ENCODE data around the gene PTGDS.

PTGDS gene

GRCh38 chr9:136946228-136947027 lies 30.9 kb upstream of the PTGDS start:
- DNase-seq, result no peak

DNA sequence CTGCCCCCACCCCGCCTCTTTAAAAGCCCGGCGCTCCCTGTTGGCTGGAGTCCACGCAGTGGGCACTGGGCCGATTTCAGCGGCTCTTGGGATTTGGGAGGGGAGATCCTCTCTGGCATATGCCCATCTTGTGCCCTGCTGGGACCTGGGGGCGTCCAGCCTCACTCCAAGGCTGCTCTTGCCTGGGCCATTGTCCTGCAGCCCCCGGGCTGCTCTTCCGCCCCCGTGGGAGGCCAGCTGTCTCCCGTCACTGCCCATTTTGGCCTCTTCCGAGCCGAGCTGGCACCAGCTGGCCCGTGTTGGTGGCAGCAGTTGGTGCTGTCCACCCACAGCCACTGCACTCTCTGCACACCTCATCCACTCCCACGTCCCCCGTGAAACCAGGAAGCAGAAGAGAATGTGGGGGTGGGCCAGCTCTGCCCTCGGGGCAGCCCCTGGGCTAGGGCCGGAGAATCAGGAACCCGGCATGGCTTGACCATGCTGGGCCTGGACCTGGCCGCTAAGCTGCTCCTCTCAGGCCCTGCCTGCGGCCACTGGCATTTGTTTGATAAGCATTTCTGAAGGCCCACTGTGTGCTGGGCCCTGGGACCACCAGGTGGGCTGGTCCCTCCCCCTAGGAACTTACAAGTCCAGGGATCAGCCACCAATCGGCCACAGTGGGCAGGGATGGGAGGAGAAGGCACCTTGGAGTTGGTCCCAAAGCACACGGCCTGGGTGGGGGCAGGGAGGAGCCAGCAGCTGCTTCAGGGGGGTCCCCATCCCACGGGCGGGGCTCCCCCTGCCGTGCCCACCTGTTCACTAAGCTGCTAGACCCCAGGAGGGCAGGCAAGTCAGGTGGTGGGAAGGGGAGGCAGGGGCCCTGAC lies 30.0 kb upstream of the PTGDS start:
- DNase-seq, result no peak

DNA sequence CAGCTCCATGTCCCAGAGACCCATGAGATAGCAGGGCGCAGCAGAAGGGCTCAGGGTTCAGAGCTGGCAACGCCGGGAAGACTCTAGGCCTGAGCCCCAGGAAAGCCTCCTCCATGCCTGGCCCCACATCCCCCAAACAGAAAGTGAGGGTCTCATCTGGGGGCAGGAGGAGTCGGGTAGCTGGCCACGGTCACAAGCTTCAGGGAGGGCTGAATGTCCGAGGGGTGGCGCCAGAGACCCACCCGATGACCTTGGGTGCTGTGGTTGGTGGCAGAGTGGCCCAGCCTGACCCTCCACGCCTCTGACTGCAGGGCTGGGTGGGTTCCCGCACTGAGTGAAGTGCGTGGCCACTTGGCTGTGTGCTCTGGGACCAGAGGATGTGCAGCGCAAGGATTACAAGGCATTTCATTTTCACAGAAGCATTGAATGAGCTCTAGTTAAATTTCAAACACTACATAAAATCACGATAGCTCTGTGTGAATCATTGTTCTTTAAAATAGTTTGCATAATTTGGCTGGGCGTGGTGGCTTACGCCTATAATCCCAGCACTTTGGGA lies 29.3 kb upstream of the PTGDS start:
- DNase-seq, result no peak

DNA sequence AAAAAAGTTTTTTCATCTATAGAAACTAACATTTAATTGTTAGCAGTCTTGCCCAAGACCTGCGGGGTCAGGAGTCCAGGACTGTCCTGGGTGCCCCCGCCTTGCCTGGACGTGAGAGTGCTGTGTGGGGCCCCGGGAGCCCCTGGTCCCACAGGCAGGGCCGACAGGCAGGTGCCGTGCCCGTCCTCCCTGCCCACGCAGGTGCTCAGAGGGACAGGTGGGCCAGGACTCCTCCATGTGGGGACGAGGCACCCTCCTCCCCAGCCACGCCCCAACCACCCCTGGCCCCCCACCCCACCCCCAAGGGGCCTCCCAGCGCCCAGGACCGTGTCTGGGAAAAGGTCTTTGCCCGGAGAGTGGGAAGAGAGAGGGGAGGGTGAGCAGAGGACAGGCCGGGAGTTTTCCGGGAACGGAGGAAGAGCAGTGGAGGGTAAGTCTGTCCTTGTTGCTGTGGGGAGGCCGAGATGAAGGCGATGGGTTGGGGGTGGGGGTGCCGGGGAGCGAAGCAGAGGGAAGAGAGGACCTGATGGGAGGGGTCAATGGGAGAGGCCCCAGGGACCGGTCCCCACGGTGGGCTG lies 28.0 kb upstream of the PTGDS start:
- DNase-seq, result no peak

- peak; percentile 89 to 94 (median 92) for DNase-seq
These were observed 27.3 kb upstream of the PTGDS start for GRCh38 chr9:136949817-136950655.

DNA sequence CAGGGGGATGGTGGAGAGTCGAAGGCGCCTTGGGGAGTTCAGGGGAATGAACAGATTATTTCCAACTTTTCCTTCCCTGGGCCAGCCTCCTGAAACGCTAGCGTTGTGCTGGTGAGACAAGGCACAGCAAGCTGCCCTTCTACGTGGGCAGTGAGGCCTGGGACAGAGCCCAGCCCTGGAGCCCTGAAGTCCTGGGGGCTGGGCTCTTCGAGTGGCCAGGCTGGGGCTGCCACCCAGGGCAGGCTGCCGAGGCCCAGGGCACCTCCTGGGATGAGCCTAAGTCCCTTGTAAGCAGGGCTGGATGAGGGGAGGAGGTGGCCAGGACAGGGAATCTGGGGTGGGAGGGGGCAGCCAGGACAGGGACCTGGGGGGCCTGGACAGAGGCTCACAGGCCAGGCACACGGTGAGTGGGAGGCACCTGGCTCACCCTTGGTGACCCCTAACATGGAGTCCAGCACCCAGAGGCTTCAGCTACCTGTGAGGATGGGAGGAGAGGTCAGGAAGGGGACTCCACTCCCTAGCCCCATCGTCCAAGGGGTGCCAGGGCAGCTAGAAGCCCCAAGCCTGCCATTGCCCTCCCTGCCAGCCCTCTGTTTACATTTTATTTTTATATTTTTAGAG lies 26.5 kb upstream of the PTGDS start:
- no peak for DNase-seq

DNA sequence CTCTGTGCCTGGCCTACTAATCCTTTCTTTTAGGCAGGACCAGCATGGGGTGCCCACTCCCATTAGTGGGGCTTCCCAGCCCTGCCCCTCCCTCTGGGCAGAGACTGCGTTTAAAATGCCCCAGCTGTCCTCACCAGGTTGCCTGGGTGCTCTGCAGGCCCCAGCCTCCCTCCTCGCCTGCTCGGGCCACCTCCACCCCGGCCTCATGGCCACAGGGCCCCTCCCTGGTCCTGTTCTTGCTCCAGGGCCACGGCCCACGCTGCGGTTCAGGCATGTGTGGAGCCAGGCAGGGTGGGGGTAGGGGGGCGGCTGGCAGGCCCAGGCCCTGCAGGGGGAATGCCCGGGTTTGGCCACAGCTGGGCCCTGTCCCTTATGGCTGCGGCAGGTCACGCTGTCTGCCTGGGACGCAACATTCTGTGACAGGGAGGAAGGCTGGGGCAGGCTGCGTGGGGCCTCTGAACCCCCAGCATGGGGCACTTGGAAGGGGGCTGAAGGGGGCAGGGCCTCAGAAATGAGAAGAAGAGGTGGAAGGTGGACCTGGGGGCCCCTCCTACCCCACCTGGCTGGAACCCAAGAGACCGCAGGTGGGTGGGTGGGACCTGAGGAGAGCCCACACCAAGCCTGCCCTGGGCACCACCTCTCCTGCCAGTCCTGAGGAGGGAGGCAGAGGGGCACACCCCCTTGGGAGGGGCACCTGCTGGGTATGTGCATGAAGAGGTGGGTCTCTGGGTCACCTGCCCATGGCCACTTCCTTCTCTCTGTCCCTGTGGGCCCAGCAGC lies 25.6 kb upstream of the PTGDS start, which contains the start of gene LCN12:
LCN12 (plus strand) TSS at position 733 of the 780 bp plus-strand sequence. CDS start 55 bp downstream, outside the sequence.
- no peak for DNase-seq

DNA sequence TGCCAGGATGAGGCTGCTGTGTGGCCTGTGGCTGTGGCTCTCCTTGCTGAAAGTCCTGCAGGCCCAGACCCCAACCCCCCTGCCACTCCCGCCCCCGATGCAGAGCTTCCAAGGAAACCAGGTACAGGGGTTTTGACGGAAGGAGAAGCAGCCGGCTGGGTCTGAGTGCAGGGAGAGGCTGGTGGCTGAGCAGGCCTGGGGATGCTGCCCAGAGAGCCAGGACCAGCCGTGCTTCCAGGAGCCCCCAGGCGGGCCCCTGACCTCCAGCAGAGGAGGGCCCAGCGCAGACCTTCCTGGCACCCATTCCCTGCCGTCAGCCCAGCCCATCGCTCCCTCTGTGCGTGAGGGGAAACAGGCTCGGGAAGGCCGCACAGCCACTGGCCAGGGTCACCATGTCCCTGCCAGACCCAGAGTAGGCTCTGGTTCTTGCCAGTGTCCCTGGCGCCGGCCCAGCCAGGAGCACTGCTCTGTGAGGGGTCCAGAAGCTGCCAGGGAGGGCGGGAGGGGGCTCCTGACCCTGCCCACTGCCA lies 24.9 kb upstream of the PTGDS start:
- DNase-seq, result no peak

GRCh38 chr9:136952876-136953770 lies 24.2 kb upstream of the PTGDS start:
- no peak for DNase-seq

DNA sequence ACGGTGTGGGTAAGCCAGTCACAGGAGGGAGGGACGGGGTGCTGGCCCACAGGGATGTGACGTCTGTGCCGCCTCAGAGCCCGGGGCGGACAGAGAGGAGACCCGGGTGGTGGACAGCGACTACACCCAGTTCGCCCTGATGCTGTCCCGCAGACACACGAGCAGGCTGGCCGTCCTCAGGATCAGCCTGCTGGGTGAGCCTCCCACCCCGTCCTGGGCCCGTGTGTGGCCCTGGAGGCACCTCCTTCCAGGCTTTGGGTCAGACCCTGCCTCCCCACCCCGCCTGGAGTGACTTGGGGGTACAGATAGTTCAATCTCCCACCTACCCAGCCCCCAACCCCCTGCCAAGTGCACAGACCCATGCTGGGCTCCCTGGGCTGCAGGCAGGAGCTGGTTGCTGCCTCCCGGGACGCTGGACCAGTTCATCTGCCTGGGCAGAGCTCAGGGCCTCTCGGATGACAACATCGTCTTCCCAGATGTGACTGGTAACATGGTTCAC lies 23.5 kb upstream of the PTGDS start:
- no peak for DNase-seq

DNA sequence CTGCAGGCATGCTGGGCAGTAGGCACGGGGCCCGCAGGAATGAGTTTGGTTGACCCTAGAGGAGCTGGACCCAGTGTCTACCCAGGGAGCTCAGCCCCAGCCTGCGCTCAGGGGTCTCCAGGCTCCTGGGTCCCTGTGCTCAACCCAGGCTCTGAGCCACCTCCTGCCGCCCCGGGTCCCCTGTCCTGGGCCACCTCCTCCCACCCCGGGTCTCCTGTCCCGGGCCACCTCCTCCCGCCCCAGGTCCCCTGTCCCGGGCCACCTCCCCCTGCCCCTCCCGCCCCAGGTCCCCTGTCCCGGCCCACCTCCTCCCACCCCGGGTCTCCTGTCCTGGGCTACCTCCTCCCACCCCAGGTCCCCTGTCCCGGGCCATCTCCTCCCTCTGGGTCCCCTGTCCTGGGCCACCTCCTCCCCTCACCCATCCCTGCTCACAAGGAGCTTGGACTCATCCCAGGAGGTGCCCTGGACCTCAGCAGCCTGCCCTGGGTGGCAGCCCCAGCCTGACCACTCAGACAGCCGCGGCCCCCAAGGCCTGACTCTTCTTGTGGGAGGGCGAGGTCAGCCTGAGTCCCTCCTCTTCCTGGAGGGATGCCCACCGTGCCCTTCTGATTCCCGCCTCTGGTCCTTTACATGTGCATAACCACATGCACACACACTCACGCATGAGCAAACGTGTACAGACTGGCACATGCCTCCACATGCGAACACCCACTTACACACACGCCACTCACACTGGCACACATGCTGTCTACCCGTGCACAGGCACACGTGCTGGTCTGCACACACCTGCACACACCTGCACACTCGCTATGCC lies 22.8 kb upstream of the PTGDS start:
- no peak for DNase-seq

DNA sequence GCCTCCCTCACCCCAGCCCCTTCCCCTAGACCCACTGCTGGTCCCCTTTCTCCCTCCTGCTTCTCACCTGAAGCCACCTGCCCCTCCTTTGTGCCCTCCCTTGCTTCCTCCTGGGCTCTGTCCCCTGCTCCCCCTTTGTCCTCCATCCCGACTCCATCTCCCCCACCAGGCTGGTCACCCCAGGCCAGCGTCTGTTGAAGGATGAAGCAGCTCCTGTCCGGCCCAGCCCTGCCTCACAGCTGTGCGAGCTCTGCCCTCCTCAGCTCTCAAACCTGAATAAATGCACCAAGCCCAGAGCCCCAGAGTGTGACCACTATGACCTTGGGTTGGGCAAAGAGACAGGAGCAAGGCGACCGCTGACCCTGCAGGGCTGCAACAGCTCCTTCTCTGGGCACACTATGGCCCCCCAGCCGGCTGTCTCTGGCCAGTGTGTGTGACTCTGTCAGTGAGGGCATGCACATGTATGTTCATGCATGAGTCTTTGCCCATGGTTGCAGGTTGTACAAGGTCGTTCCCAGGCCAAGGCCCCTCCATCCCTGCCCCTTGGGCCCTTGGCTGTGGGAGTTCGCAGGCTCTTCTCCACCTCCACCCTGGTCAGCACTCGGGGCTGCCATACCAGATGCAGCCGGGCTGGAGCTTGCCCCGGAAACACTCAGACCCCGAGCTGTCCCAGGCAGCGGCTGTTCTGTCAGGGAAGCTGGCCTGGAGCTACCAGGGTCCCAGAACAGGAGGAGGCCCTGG lies 21.9 kb upstream of the PTGDS start:
- DNase-seq, result no peak

GRCh38 chr9:136955943-136956335 lies 21.4 kb upstream of the PTGDS start:
- DNase-seq, result no peak

- DNase-seq, result no peak
These were observed 20.7 kb upstream of the PTGDS start for GRCh38 chr9:136956604-136957003.

- no peak for DNase-seq
These were observed 19.8 kb upstream of the PTGDS start for GRCh38 chr9:136957461-136957860.

GRCh38 chr9:136957901-136958300 lies 19.4 kb upstream of the PTGDS start:
- DNase-seq, result no peak

GRCh38 chr9:136958473-136958872 lies 18.8 kb upstream of the PTGDS start:
- no peak for DNase-seq
